ENCODE measurements around the gene TBXAS1. TPM values are rescaled to one million over a fixed set of nuclear protein-coding genes. Genes with fewer than 3 reads are reported as not detected.

Gene TBXAS1
- total RNA-seq, 1 donor from 2014 or later = 65.4 TPM

GRCh38 chr7:139958599-139959284 is 129.7 kb downstream of the TBXAS1 start:
- TF ChIP-seq CTCF (IDR thresholded peaks at IDR 0.05) = no peak
- intact Hi-C loops (cut with DNase I) = no loop called here
- DNase-seq = no peak
- Histone ChIP-seq H3K4me1 (no peaks in the 10 kb centered on the region), H3K36me3 (no peaks in the 10 kb centered on the region), H3K27ac (no peak overlapping the region), H3K4me3 (no peak overlapping the region), H3K27me3 (no peaks in the 10 kb centered on the region), H3K9me3 (no peaks in the 10 kb centered on the region)
- no peak for ATAC-seq

- Histone ChIP-seq H3K4me1 (no peaks in the 10 kb centered on the region), H3K27ac (no peak overlapping the region), H3K4me3 (no peak overlapping the region), H3K36me3 (no peaks in the 10 kb centered on the region), H3K9me3 (no peaks in the 10 kb centered on the region), H3K27me3 (no peaks in the 10 kb centered on the region)
- DNase-seq = no peak
- intact Hi-C loops (cut with DNase I) = no loop called here
- no peak for TF ChIP-seq CTCF (IDR thresholded peaks at IDR 0.05)
- ATAC-seq = no peak
These were observed 130.2 kb downstream of the TBXAS1 start for GRCh38 chr7:139959285-139959628.

- H3K27me3 ChIP-seq = no peaks in the 10 kb centered on the region
- no peak for ATAC-seq
- no peaks in the 10 kb centered on the region for H3K36me3 ChIP-seq
- no peaks in the 10 kb centered on the region for H3K4me1 ChIP-seq
- H3K27ac ChIP-seq = no peak overlapping the region
- DNase-seq = no peak
- H3K9me3 ChIP-seq = no peaks in the 10 kb centered on the region
- intact Hi-C loops (cut with DNase I) = no loop called here
- H3K4me3 ChIP-seq = no peak overlapping the region
- TF ChIP-seq CTCF (IDR thresholded peaks at IDR 0.05) = no peak
These were observed 130.7 kb downstream of the TBXAS1 start for GRCh38 chr7:139959718-139960117.

GRCh38 chr7:139960157-139960556 is 131.1 kb downstream of the TBXAS1 start:
- no peak for ATAC-seq

GRCh38 chr7:139965942-139966628 is 137.0 kb downstream of the TBXAS1 start:
- Histone ChIP-seq H3K27ac (no peak overlapping the region), H3K4me1 (no peaks in the 10 kb centered on the region), H3K27me3 (no peaks in the 10 kb centered on the region), H3K9me3 (no peaks in the 10 kb centered on the region), H3K4me3 (no peak overlapping the region), H3K36me3 (no peaks in the 10 kb centered on the region)
- DNase-seq (no peak), ATAC-seq (no peak)
- intact Hi-C loops (cut with DNase I) = no loop called here
- TF ChIP-seq CTCF (IDR thresholded peaks at IDR 0.05) = no peak

More at GRCh38 chr7:139960157-139960556, 131.1 kb downstream of the TBXAS1 start:
- intact Hi-C loops (cut with DNase I) = no loop called here
- Histone ChIP-seq H3K9me3 (no peaks in the 10 kb centered on the region), H3K36me3 (no peaks in the 10 kb centered on the region), H3K27ac (no peak overlapping the region), H3K4me1 (no peaks in the 10 kb centered on the region), H3K4me3 (no peak overlapping the region), H3K27me3 (no peaks in the 10 kb centered on the region)
- TF ChIP-seq CTCF (IDR thresholded peaks at IDR 0.05) = no peak
- DNase-seq = no peak
